ENCODE data around the gene PAK1.

The PAK1 gene

GRCh38 chr11:77446911-77447629 lies 26.8 kb downstream of the PAK1 start:
- H3K9me3 ChIP-seq (ENCODE audit: low read length) = no peaks in the 10 kb centered on the region
- H3K79me2 ChIP-seq (ENCODE audit: insufficient read depth, low read length) = no peaks in the 10 kb centered on the region
- no peak overlapping the region for H3K9ac ChIP-seq (ENCODE audit: low read length)
- no peaks in the 10 kb centered on the region for H3K36me3 ChIP-seq (ENCODE audit: insufficient read depth, low read length)
- H3F3A ChIP-seq (ENCODE audit: insufficient read depth, low read length) = no peaks in the 10 kb centered on the region
- TF ChIP-seq CTCF (IDR thresholded peaks at IDR 0.05; ENCODE audit: low read length) = no peak
- TF ChIP-seq EZH2 (IDR thresholded peaks at IDR 0.05; ENCODE audit: borderline replicate concordance, low read length) = no peak
- H3K9me2 ChIP-seq (ENCODE audit: low read depth, low read length) = no peaks in the 10 kb centered on the region
- H4K20me1 ChIP-seq (ENCODE audit: insufficient read depth, low read length) = no peaks in the 10 kb centered on the region
- no peak overlapping the region for H2AFZ ChIP-seq (ENCODE audit: low read length)
- H3K27ac ChIP-seq (ENCODE audit: low read depth, low read length, poor library complexity, severe bottlenecking) = no peak overlapping the region
- H3K27me3 ChIP-seq (ENCODE audit: insufficient read depth, low read length) = no peaks in the 10 kb centered on the region
- no peak overlapping the region for H3K4me2 ChIP-seq (ENCODE audit: low read length)
- no peaks in the 10 kb centered on the region for H3K4me1 ChIP-seq (ENCODE audit: insufficient read depth, low read length, severe bottlenecking)
- no peak overlapping the region for H3K4me3 ChIP-seq (ENCODE audit: low read depth, low read length, poor library complexity, severe bottlenecking)

GRCh38 chr11:77444261-77444660 lies 29.6 kb downstream of the PAK1 start:
- Histone ChIP-seq H3K79me2 (ENCODE audit: insufficient read depth, low read length) (no peaks in the 10 kb centered on the region), H3K4me2 (ENCODE audit: low read length) (no peak overlapping the region)
- TF ChIP-seq EZH2 (IDR thresholded peaks at IDR 0.05; ENCODE audit: borderline replicate concordance, low read length) (no peak), CTCF (IDR thresholded peaks at IDR 0.05; ENCODE audit: low read length) (no peak)

GRCh38 chr11:77442394-77443053 lies 31.4 kb downstream of the PAK1 start:
- no peaks in the 10 kb centered on the region for H3K9me3 ChIP-seq (ENCODE audit: low read length)
- no peaks in the 10 kb centered on the region for H3F3A ChIP-seq (ENCODE audit: insufficient read depth, low read length)
- H3K9ac ChIP-seq (ENCODE audit: low read length) = no peak overlapping the region
- H4K20me1 ChIP-seq (ENCODE audit: insufficient read depth, low read length) = no peaks in the 10 kb centered on the region
- H3K79me2 ChIP-seq (ENCODE audit: insufficient read depth, low read length) = no peaks in the 10 kb centered on the region
- H3K9me2 ChIP-seq (ENCODE audit: low read depth, low read length) = no peaks in the 10 kb centered on the region
- H3K4me2 ChIP-seq (ENCODE audit: low read length) = no peak overlapping the region
- no peak overlapping the region for H2AFZ ChIP-seq (ENCODE audit: low read length)
- no peak for TF ChIP-seq CTCF (IDR thresholded peaks at IDR 0.05; ENCODE audit: low read length)
- TF ChIP-seq EZH2 (IDR thresholded peaks at IDR 0.05; ENCODE audit: borderline replicate concordance, low read length) = no peak
- H3K36me3 ChIP-seq (ENCODE audit: insufficient read depth, low read length) = no peaks in the 10 kb centered on the region
- no peaks in the 10 kb centered on the region for H3K27me3 ChIP-seq (ENCODE audit: insufficient read depth, low read length)
- no peak overlapping the region for H3K4me3 ChIP-seq (ENCODE audit: low read depth, low read length, poor library complexity, severe bottlenecking)
- no peak overlapping the region for H3K27ac ChIP-seq (ENCODE audit: low read depth, low read length, poor library complexity, severe bottlenecking)
- H3K4me1 ChIP-seq (ENCODE audit: insufficient read depth, low read length, severe bottlenecking) = no peaks in the 10 kb centered on the region

More at GRCh38 chr11:77444261-77444660, 29.6 kb downstream of the PAK1 start:
- Histone ChIP-seq H3K9ac (ENCODE audit: low read length) (no peak overlapping the region), H4K20me1 (ENCODE audit: insufficient read depth, low read length) (no peaks in the 10 kb centered on the region), H3K36me3 (ENCODE audit: insufficient read depth, low read length) (no peaks in the 10 kb centered on the region), H2AFZ (ENCODE audit: low read length) (no peak overlapping the region), H3K9me3 (ENCODE audit: low read length) (no peaks in the 10 kb centered on the region), H3K27ac (ENCODE audit: low read depth, low read length, poor library complexity, severe bottlenecking) (no peak overlapping the region), H3K4me1 (ENCODE audit: insufficient read depth, low read length, severe bottlenecking) (no peaks in the 10 kb centered on the region), H3K9me2 (ENCODE audit: low read depth, low read length) (no peaks in the 10 kb centered on the region), H3K27me3 (ENCODE audit: insufficient read depth, low read length) (no peaks in the 10 kb centered on the region), H3F3A (ENCODE audit: insufficient read depth, low read length) (no peaks in the 10 kb centered on the region), H3K4me3 (ENCODE audit: low read depth, low read length, poor library complexity, severe bottlenecking) (no peak overlapping the region)
